CD14-positive monocyte (primary cell): ENCODE data around the gene CLEC4M. TPM values are rescaled to one million over a fixed set of nuclear protein-coding genes. Genes with fewer than 3 reads are reported as not detected.

Source experiments
- DNase-seq, 3 donors: peaks; one replicate each; pipeline ENCODE4 v3.0.0-alpha.2; 2011 to 2022
- H2AFZ ChIP-seq: 2 replicates; pipeline ENCODE4 v1.6.0; 2012; ENCODE audit warnings: mild to moderate bottlenecking, low read depth, low read length, inconsistent platforms; ENCODE audit not compliant: insufficient read depth, poor library complexity, severe bottlenecking
- H3K27ac ChIP-seq, 2 donors: 1 replicate in 1 of 2; 2 replicates in 1 of 2; pipeline ENCODE4 v1.5.1; 2012 to 2013; ENCODE audit warnings: low read length in 2 of 2, control low read depth in 1 of 2, inconsistent platforms in 1 of 2, low read depth in 1 of 2, mild to moderate bottlenecking in 1 of 2
- H3K27me3 ChIP-seq, 2 donors: one replicate each; pipeline versions ENCODE4 v1.6.0 to v1.6.1; 2011 to 2013; ENCODE audit warnings: low read length in 2 of 2; ENCODE audit not compliant: control insufficient read depth in 2 of 2, insufficient read depth in 2 of 2
- H3K36me3 ChIP-seq, 2 donors: replicated peaks in 1 of 2; 1 replicate in 1 of 2; 2 replicates in 1 of 2; pipeline versions ENCODE4 v1.5.1 to v1.6.1; 2012 to 2013; ENCODE audit warnings: low read length in 2 of 2, control low read depth in 1 of 2, inconsistent platforms in 1 of 2, mild to moderate bottlenecking in 1 of 2; ENCODE audit not compliant: insufficient read depth in 2 of 2, control insufficient read depth in 1 of 2
- H3K4me1 ChIP-seq, 2 donors: 1 replicate in 1 of 2; 2 replicates in 1 of 2; pipeline versions ENCODE4 v1.5.1 to v1.6.1; 2012 to 2013; ENCODE audit warnings: low read length in 2 of 2, control low read depth in 1 of 2, inconsistent platforms in 1 of 2, mild to moderate bottlenecking in 1 of 2, moderate library complexity in 1 of 2; ENCODE audit not compliant: insufficient read depth in 2 of 2, control insufficient read depth in 1 of 2
- H3K4me2 ChIP-seq: replicated peaks from 2 replicates; pipeline ENCODE3; 2012; ENCODE audit warnings: low read length, moderate library complexity, mild to moderate bottlenecking; ENCODE audit not compliant: poor library complexity, severe bottlenecking; ENCODE audit errors: extremely low read depth
- H3K4me3 ChIP-seq, 3 experiments: fragments of 200-600 bp in 1 of 3; sonication (generic) in 1 of 3; replicated peaks in 1 of 3; 1 replicate in 2 of 3; 2 replicates in 1 of 3; pipeline ENCODE4 v1.5.1; 2011 to 2013; ENCODE audit warnings: low read length in 3 of 3, mild to moderate bottlenecking in 3 of 3, control low read depth in 2 of 3, low read depth in 2 of 3, inconsistent platforms in 1 of 3, moderate library complexity in 1 of 3
- H3K79me2 ChIP-seq: 2 replicates; pipeline ENCODE4 v1.6.0; 2012; ENCODE audit warnings: mild to moderate bottlenecking, control low read depth, inconsistent platforms, low read length, moderate library complexity; ENCODE audit not compliant: insufficient read depth
- H3K9ac ChIP-seq: 2 replicates; pipeline ENCODE4 v1.6.0; 2017; ENCODE audit warnings: low read length, mild to moderate bottlenecking; ENCODE audit not compliant: insufficient read depth, poor library complexity, severe bottlenecking
- H3K9me3 ChIP-seq, 2 donors: replicated peaks in 1 of 2; 1 replicate in 1 of 2; 2 replicates in 1 of 2; pipeline versions ENCODE4 v1.5.1 to v1.6.1; 2012 to 2013; ENCODE audit warnings: low read length in 2 of 2, control low read depth in 1 of 2; ENCODE audit not compliant: control insufficient read depth in 1 of 2, insufficient read depth in 1 of 2
- H4K20me1 ChIP-seq: 2 replicates; pipeline ENCODE4 v1.6.0; 2012; ENCODE audit warnings: mild to moderate bottlenecking, low read length, control low read depth, moderate library complexity; ENCODE audit not compliant: insufficient read depth
- H3K27ac Mint-ChIP-seq, 7 donors: one replicate each; pipeline ENCODE4 v1.8.0; 2020; ENCODE audit warnings: mild to moderate bottlenecking in 7 of 7, mixed read lengths in 7 of 7, moderate library complexity in 6 of 7, inconsistent platforms in 2 of 7
- H3K27me3 Mint-ChIP-seq, 3 donors: one replicate each; pipeline ENCODE4 v1.8.0; 2021 to 2022; ENCODE audit warnings: low read depth in 3 of 3, mild to moderate bottlenecking in 3 of 3, mixed read lengths in 3 of 3, moderate library complexity in 3 of 3, inconsistent platforms in 1 of 3
- H3K36me3 Mint-ChIP-seq, 2 donors: one replicate each; pipeline ENCODE4 v1.8.0; 2020; ENCODE audit warnings: mixed read lengths in 2 of 2, inconsistent platforms in 1 of 2, mild to moderate bottlenecking in 1 of 2
- H3K4me1 Mint-ChIP-seq: one replicate; pipeline ENCODE4 v1.8.0; 2020; ENCODE audit warnings: mild to moderate bottlenecking, mixed read lengths
- H3K4me3 Mint-ChIP-seq, 2 donors: one replicate each; pipeline ENCODE4 v1.8.0; 2020; ENCODE audit warnings: mild to moderate bottlenecking in 2 of 2, mixed read lengths in 2 of 2, moderate library complexity in 1 of 2
- H3K9me3 Mint-ChIP-seq, 7 donors: one replicate each; pipeline ENCODE4 v1.8.0; 2020 to 2022; ENCODE audit warnings: mixed read lengths in 7 of 7, mild to moderate bottlenecking in 6 of 7, moderate library complexity in 6 of 7, inconsistent platforms in 2 of 7
- WGBS: methylation state at CpG from one replicate; pipeline ENCODE4 v1.1.5; 2013; ENCODE audit warnings: missing lambda C conversion rate; ENCODE audit not compliant: insufficient coverage; 5-methylcytosine and 5-hydroxymethylcytosine counted together
- intact Hi-C, 2 donors: fragments of 100-400 bp; cut with micrococcal nuclease; formaldehyde crosslinking; loops; one replicate each; pipeline versions ENCODE4 v1.15.0 to v1.15.1; 2023
- polyA plus RNA-seq, 3 donors: library from polyadenylated mRNA; depleted of rRNA in 1 of 3; unstranded in 2 of 3; stranded (reverse) in 1 of 3; fragments of 300-500 nt in 2 of 3; fragments of >200 nt in 1 of 3; fragmentation: Illumina TruSeq in 2 of 3; gene quantifications; 1 replicate in 2 of 3; 2 replicates in 1 of 3; pipeline ENCODE4 v1.2.3, GENCODE V29; 2012 to 2021
- TF ChIP-seq, protein P1 (sequence below): fragments of 200-600 bp; IDR thresholded peaks from one replicate; pipeline ENCODE4 v1.8.0; 2022; ENCODE audit warnings: antibody characterized with exemption, mild to moderate bottlenecking

The CLEC4M gene
- polyA plus RNA-seq, 3 donors = not detected

DNA sequence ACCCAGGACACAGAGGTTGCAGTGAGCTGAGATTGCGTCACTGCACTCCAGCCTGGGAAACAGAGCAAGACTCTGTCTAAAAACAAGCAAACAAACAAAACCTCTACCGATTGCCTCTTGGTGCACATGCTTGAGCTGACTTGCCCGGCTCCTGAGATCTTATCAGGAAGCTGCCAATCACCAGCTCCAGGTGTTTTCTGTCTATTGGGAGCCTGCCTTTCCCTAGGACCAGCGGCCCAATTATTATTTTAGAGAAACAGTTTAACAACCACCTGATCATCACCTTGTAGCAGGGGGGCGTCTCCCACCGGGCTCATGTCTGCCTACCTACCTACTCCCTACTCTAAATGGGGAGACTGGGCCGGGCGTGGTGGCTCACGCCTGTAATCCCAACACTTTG is 10.8 kb downstream of the CLEC4M start:
- H3K27me3 Mint-ChIP-seq = peaks cover 0 to 8% (median 5%) of the 10 kb centered on the region in 3 donors
- H3K36me3 Mint-ChIP-seq = no peaks in the 10 kb centered on the region
- Histone ChIP-seq H3K27ac (no peak overlapping the region), H3K4me2 (no peak overlapping the region), H3K27me3 (no peaks in the 10 kb centered on the region), H3K9me3 (no peaks in the 10 kb centered on the region), H2AFZ (no peak overlapping the region), H3K36me3 (no peaks in the 10 kb centered on the region), H3K4me1 (peaks cover 41 to 50% of the 10 kb centered on the region in 2 donors), H4K20me1 (no peaks in the 10 kb centered on the region), H3K4me3 (no peak overlapping the region), H3K79me2 (no peaks in the 10 kb centered on the region), H3K9ac (no peak overlapping the region)
- no peak overlapping the region for H3K4me3 Mint-ChIP-seq
- peak overlapping the region in 1 of 7 donors; percentile 37 for H3K27ac Mint-ChIP-seq
- WGBS = 86% methylated on average over 3 of the region's 9 CpGs
- H3K4me1 Mint-ChIP-seq = peaks cover 46% of the 10 kb centered on the region
- DNase-seq = no peak
- TF ChIP-seq, protein P1, sequence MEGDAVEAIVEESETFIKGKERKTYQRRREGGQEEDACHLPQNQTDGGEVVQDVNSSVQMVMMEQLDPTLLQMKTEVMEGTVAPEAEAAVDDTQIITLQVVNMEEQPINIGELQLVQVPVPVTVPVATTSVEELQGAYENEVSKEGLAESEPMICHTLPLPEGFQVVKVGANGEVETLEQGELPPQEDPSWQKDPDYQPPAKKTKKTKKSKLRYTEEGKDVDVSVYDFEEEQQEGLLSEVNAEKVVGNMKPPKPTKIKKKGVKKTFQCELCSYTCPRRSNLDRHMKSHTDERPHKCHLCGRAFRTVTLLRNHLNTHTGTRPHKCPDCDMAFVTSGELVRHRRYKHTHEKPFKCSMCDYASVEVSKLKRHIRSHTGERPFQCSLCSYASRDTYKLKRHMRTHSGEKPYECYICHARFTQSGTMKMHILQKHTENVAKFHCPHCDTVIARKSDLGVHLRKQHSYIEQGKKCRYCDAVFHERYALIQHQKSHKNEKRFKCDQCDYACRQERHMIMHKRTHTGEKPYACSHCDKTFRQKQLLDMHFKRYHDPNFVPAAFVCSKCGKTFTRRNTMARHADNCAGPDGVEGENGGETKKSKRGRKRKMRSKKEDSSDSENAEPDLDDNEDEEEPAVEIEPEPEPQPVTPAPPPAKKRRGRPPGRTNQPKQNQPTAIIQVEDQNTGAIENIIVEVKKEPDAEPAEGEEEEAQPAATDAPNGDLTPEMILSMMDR = no peak
- peaks cover 0 to 1% (median 0%) of the 10 kb centered on the region in 7 donors for H3K9me3 Mint-ChIP-seq
- intact Hi-C loops = no loop called here

DNA sequence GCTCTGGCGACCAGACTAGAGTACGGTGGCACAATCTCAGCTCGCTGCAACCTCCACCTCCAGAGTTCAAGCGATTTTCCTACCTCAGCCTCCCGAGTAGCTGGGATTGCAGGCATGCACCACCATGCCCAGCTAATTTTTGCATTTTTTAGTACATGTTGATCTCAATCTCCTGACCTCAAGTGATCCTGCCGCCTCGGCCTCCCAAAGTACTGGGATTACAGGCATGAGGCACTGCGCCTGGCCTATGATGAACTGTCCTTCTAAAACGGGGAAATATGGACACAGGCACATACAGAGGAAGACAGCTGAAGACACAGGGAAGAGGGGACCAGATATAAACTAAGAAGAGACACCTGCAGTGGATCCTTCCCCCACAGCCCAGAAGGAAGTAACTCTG is 12.7 kb downstream of the CLEC4M start:
- Histone ChIP-seq H3K27me3 (no peaks in the 10 kb centered on the region), H3K4me2 (no peak overlapping the region), H3K36me3 (no peaks in the 10 kb centered on the region), H3K4me3 (no peak overlapping the region), H3K9ac (no peak overlapping the region), H3K9me3 (no peaks in the 10 kb centered on the region), H3K27ac (no peak overlapping the region), H3K79me2 (no peaks in the 10 kb centered on the region), H3K4me1 (peaks cover 41 to 50% of the 10 kb centered on the region in 2 donors), H4K20me1 (no peaks in the 10 kb centered on the region), H2AFZ (no peak overlapping the region)
- Mint-ChIP-seq H3K9me3 (peaks cover 0 to 2% (median 0%) of the 10 kb centered on the region in 7 donors), H3K4me3 (no peak overlapping the region), H3K27ac (peak overlapping the region in 1 of 7 donors; percentile 6), H3K27me3 (peaks cover 0 to 6% (median 5%) of the 10 kb centered on the region in 3 donors), H3K36me3 (no peaks in the 10 kb centered on the region), H3K4me1 (peaks cover 49% of the 10 kb centered on the region)
- 94% methylated on average over 6 of the region's 9 CpGs for WGBS
- TF ChIP-seq, protein P1 = no peak
- no peak for DNase-seq
- intact Hi-C loops = no loop called here
